GM12873 (cell line): ENCODE results near the gene TPT1.

Source experiments
- TF ChIP-seq, protein P1 (sequence below): IDR thresholded peaks from 2 replicates; pipeline ENCODE4 v1.5.1; 2012; ENCODE audit warnings: low read depth, mild to moderate bottlenecking, moderate library complexity, low read length, control low read depth; ENCODE audit not compliant: insufficient read depth; ENCODE audit errors: missing control alignments

The TPT1 gene

DNA sequence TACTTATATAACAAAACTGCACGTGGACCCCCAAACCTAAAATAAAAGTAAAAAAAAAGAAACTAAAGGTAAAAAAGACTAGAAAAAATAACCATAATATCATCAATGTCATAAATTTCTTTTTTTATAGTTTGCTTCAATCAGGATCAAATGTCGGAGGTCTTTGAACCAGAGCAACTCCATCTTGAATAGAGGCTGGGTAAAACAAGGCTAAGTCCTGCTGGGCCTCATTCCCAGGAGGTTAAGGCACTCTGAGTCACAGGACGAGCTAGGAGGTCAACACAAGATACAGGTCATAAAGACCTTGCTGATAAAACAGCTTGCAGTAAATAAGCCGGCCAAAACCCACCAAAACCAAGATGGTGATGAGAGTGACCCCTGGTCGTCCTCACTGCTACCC is 24.0 kb downstream of the TPT1 start:
- TF ChIP-seq, protein P1, sequence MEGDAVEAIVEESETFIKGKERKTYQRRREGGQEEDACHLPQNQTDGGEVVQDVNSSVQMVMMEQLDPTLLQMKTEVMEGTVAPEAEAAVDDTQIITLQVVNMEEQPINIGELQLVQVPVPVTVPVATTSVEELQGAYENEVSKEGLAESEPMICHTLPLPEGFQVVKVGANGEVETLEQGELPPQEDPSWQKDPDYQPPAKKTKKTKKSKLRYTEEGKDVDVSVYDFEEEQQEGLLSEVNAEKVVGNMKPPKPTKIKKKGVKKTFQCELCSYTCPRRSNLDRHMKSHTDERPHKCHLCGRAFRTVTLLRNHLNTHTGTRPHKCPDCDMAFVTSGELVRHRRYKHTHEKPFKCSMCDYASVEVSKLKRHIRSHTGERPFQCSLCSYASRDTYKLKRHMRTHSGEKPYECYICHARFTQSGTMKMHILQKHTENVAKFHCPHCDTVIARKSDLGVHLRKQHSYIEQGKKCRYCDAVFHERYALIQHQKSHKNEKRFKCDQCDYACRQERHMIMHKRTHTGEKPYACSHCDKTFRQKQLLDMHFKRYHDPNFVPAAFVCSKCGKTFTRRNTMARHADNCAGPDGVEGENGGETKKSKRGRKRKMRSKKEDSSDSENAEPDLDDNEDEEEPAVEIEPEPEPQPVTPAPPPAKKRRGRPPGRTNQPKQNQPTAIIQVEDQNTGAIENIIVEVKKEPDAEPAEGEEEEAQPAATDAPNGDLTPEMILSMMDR = no peak

DNA sequence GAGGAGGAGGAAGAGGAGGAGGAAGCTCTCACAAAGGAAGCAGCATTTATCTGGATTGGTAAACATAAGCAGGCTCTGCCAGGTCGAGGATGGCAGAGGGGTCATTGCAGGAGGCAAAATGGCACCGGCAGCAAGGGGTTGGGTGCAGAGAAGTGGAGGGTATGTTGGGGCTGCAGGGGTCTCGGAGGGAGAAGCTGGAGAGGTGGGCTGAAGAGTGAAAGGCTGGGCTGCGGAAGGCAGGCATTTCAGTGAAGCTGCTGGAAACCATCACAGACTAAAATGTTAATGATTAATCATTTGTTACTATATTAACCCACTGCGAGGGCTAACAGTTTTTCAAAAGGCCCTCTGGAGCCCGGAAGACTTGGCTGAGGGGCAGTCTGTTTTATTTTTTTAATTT is 24.6 kb downstream of the TPT1 start:
- TF ChIP-seq, protein P1 = no peak

DNA sequence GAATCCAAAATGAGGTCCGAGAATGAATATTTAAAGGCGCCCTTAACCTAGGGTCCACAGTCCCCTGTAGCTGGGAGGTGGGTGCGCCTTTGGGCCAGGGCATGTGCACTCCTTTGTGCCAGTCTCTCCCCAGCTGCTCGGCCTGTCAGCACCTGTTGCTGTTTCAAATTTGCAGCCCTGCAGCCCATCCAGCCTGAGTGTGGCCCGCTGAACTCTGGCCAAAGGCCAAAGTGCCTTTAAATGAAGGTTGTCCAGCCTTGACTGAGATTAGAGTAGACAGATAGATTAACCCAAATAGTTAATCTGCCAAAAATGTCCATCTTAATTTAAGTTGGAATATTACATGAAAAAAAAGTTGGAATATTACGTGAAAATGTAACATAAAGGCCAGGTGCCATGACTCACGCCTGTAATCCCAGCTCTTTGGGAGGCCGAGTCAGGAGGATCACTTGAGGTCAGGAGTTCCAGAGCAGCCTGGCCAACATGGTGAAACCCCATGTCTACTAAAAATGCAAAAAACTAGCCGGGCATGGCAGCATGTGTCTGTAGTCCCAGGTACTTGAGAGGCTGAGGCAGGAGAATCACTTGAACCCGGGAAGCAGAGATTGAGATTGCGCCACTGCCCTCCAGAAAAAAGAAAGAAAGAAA is 25.3 kb downstream of the TPT1 start:
- TF ChIP-seq, protein P1 = no peak

DNA sequence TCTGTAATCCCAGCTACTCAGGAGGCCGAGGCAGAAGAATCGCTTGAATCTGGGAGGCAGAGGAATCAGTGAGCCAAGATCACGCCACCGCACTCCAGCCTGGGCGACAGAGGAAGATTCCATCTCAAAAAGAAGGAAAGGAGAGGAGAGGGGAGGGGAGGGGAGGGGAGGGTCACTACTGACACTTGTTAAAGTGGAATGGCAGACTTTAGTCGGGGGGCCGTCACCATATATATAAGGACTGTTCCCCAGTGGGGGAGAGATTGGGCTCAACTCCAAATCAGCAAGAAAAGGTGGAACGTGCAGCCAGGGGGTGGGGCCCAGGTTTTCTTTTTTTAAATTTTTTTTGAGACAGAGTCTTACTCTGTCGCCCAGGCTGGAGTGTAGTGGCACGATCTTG is 26.2 kb downstream of the TPT1 start:
- TF ChIP-seq, protein P1 = no peak

DNA sequence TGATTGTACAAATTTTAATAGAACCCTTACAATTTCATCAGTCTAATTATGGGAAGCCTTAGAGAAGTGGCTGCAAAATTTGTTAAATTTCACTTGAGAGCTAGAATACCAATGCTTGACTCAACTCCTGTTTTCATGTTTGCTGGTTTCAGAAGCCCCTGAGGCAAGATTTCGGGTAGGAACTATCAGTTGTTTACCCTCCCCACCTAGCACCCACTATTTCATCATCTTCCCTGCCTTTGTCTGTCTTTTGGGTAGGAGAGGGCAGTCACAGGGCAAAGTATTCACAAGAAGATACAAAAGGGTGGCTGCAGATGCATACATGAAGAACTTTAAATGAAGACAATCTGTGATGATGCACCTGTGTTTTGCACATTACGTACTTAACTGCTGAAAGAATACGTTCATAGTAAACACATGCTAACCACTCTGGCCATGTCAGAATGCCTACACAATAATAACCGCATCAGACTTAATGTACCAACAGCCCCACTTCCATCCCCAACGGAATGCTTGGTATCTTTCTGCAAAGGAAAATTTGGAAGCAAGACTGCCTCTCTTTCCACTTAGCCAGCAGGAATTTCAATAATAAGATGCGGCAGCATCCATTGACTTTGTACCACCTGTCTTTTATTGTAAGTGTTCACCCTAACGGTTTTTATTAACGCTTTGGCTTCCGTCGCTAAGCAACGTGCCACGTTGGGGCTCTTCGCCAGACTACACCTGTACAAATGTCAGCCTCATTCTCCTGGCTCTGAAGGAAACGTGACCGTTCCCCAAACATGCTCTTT is 30.4 kb downstream of the TPT1 start:
- TF ChIP-seq, protein P1 = no peak

DNA sequence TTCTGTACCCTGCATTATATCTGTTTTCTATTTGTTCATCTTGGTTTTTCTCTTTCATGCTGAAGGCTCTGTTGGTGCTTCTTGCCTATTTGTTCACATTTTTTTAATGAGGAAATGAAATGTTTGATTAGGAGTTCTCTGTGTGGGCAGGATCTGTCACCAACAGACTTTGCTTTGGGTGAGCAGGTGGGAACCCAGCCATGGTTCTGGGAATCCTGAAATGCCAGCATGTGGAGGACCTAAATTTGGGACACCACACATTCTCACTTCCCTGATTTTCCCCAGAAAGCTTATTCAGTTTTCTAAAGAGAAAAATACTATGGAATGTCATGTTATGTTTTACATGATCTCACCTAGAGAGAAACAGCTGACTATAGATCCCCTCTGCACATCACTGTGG is 34.0 kb downstream of the TPT1 start:
- TF ChIP-seq, protein P1 = no peak

DNA sequence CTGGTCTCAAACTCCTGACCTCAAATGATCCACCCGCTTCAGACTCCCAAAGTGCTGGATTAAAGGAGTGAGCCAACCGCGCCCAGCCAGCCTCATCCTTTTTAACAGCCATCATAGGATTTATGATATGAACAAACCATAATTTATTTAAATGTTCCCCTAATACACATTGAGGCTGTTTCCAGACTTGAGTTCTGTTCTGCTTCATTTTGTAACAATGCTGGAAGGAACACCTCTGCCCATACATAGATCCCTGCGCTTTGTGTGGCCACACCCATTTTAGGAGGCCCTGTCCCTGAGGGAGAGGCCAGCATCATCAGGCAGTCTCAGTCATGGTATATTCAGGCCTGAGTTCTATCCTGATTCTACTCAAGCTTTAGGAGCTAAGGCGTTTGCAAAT is 35.9 kb downstream of the TPT1 start:
- TF ChIP-seq, protein P1 = no peak
